ENCODE data around the gene SQOR.

Gene SQOR

GRCh38 chr15:45606841-45607240 lies 28.0 kb upstream of the SQOR start:
- no peak for DNase-seq (ENCODE audit: low read depth)
- H3K4me3 ChIP-seq (ENCODE audit: low read length) = no peak overlapping the region
- TF ChIP-seq CTCF (conservative IDR thresholded peaks at IDR 0.05; ENCODE audit: low read length) = no peak

GRCh38 chr15:45611305-45611704 lies 23.5 kb upstream of the SQOR start:
- no peak for DNase-seq (ENCODE audit: low read depth)
- TF ChIP-seq CTCF (conservative IDR thresholded peaks at IDR 0.05; ENCODE audit: low read length) = peak; percentile 64

GRCh38 chr15:45612790-45613415 lies 21.9 kb upstream of the SQOR start:
- DNase-seq (ENCODE audit: low read depth) = peak; percentile 43

More at GRCh38 chr15:45611305-45611704, 23.5 kb upstream of the SQOR start:
- no peak overlapping the region for H3K4me3 ChIP-seq (ENCODE audit: low read length)

GRCh38 chr15:45616901-45617323 lies 17.9 kb upstream of the SQOR start:
- H3K4me3 ChIP-seq (ENCODE audit: low read length) = no peak overlapping the region
- no peak for TF ChIP-seq CTCF (conservative IDR thresholded peaks at IDR 0.05; ENCODE audit: low read length)
- no peak for DNase-seq (ENCODE audit: low read depth)

More at GRCh38 chr15:45612790-45613415, 21.9 kb upstream of the SQOR start:
- TF ChIP-seq CTCF (conservative IDR thresholded peaks at IDR 0.05; ENCODE audit: low read length) = no peak
- H3K4me3 ChIP-seq (ENCODE audit: low read length) = no peak overlapping the region

- no peak for DNase-seq (ENCODE audit: low read depth)
- TF ChIP-seq CTCF (conservative IDR thresholded peaks at IDR 0.05; ENCODE audit: low read length) = no peak
- no peak overlapping the region for H3K4me3 ChIP-seq (ENCODE audit: low read length)
Measured at GRCh38 chr15:45618813-45619212, 16.0 kb upstream of the SQOR start.

GRCh38 chr15:45628136-45628535 lies 6.7 kb upstream of the SQOR start:
- no peak for DNase-seq (ENCODE audit: low read depth)
- no peak overlapping the region for H3K4me3 ChIP-seq (ENCODE audit: low read length)
- no peak for TF ChIP-seq CTCF (conservative IDR thresholded peaks at IDR 0.05; ENCODE audit: low read length)

GRCh38 chr15:45630917-45631691 lies 3.7 kb upstream of the SQOR start:
- peak; percentile 96 for DNase-seq (ENCODE audit: low read depth)

More at GRCh38 chr15:45630917-45631691, 3.7 kb upstream of the SQOR start:
- peak overlapping the region; percentile 35 for H3K4me3 ChIP-seq (ENCODE audit: low read length)
- no peak for TF ChIP-seq CTCF (conservative IDR thresholded peaks at IDR 0.05; ENCODE audit: low read length)

Measured in AG10803 (cell line).